ENCODE data around the gene CFAP70.

The CFAP70 gene

GRCh38 chr10:73366381-73367298, 8.0 kb upstream of the CFAP70 start:
- no peak for TF ChIP-seq CTCF (IDR thresholded peaks at IDR 0.05; ENCODE audit: extremely low read depth, missing control alignments)
- DNase-seq (ENCODE audit: low spot score): peak; percentile 46

- DNase-seq (ENCODE audit: low spot score): no peak
- TF ChIP-seq CTCF (IDR thresholded peaks at IDR 0.05; ENCODE audit: extremely low read depth, missing control alignments): no peak
Measured at GRCh38 chr10:73364964-73365363, 6.3 kb upstream of the CFAP70 start.

- no peak for TF ChIP-seq CTCF (IDR thresholded peaks at IDR 0.05; ENCODE audit: extremely low read depth, missing control alignments)
- no peak for DNase-seq (ENCODE audit: low spot score)
Measured at GRCh38 chr10:73359492-73359891, 828 bp upstream of the CFAP70 start.

GRCh38 chr10:73357821-73358220, 843 bp downstream of the CFAP70 start:
- DNase-seq (ENCODE audit: low spot score): no peak
- TF ChIP-seq CTCF (IDR thresholded peaks at IDR 0.05; ENCODE audit: extremely low read depth, missing control alignments): no peak

- no peak for DNase-seq (ENCODE audit: low spot score)
- no peak for TF ChIP-seq CTCF (IDR thresholded peaks at IDR 0.05; ENCODE audit: extremely low read depth, missing control alignments)
Measured at GRCh38 chr10:73357166-73357565, 1.5 kb downstream of the CFAP70 start.

- TF ChIP-seq CTCF (IDR thresholded peaks at IDR 0.05; ENCODE audit: extremely low read depth, missing control alignments): no peak
- peak; percentile 27 for DNase-seq (ENCODE audit: low spot score)
Measured at GRCh38 chr10:73344269-73344668, 14.4 kb downstream of the CFAP70 start.

GRCh38 chr10:73340121-73340520, 18.5 kb downstream of the CFAP70 start:
- TF ChIP-seq CTCF (IDR thresholded peaks at IDR 0.05; ENCODE audit: extremely low read depth, missing control alignments): no peak
- no peak for DNase-seq (ENCODE audit: low spot score)

Measured in GM20000 (cell line).